Spleen (tissue), 11 donors: ENCODE results near the gene EPC2. TPM values are rescaled to one million over a fixed set of nuclear protein-coding genes. Genes with fewer than 3 reads are reported as not detected.

Experiments used
- DNase-seq: peaks from one replicate; pipeline ENCODE4 v3.0.0-alpha.2; 2020
- H3K27ac ChIP-seq, 8 donors: fragments of 200-600 bp; sonication (generic) in 7 of 8; 1 replicate in 4 of 8; 2 replicates in 4 of 8; pipeline versions ENCODE4 v1.5.0 to v1.8.0; 2016 to 2021; ENCODE audit warnings: inconsistent platforms in 4 of 8, mild to moderate bottlenecking in 4 of 8, moderate library complexity in 1 of 8
- H3K27me3 ChIP-seq, 7 donors: fragments of 200-600 bp; sonication (generic) in 6 of 7; replicated peaks in 1 of 7; 1 replicate in 4 of 7; 2 replicates in 3 of 7; pipeline versions ENCODE4 v1.5.0 to v1.8.0; 2016 to 2021; ENCODE audit warnings: inconsistent platforms in 3 of 7, mild to moderate bottlenecking in 1 of 7
- H3K36me3 ChIP-seq, 6 donors: fragments of 200-600 bp; sonication (generic) in 5 of 6; 1 replicate in 4 of 6; 2 replicates in 2 of 6; pipeline versions ENCODE4 v1.5.0 to v1.8.0; 2016 to 2021; ENCODE audit warnings: inconsistent platforms in 2 of 6
- H3K4me1 ChIP-seq, 6 donors: fragments of 200-600 bp; sonication (generic) in 5 of 6; 1 replicate in 3 of 6; 2 replicates in 3 of 6; pipeline versions ENCODE4 v1.5.0 to v1.8.0; 2016 to 2021; ENCODE audit warnings: inconsistent platforms in 3 of 6
- H3K4me3 ChIP-seq, 8 donors: fragments of 200-600 bp; sonication (generic) in 7 of 8; 1 replicate in 4 of 8; 2 replicates in 4 of 8; pipeline versions ENCODE4 v1.5.0 to v1.8.0; 2016 to 2021; ENCODE audit warnings: inconsistent platforms in 4 of 8, mild to moderate bottlenecking in 4 of 8, moderate library complexity in 2 of 8
- H3K9me3 ChIP-seq, 8 donors: fragments of 200-600 bp; sonication (generic) in 7 of 8; 1 replicate in 4 of 8; 2 replicates in 4 of 8; pipeline versions ENCODE4 v1.5.0 to v1.8.0; 2016 to 2021; ENCODE audit warnings: inconsistent platforms in 4 of 8
- POLR2A ChIP-seq, 3 donors: fragments of 450-650 bp; IDR thresholded peaks; one replicate each; pipeline ENCODE4 v1.5.1; 2017; ENCODE audit warnings: antibody characterized with exemption in 3 of 3, mild to moderate bottlenecking in 1 of 3
- POLR2AphosphoS5 ChIP-seq, 3 donors: sonication (generic); formaldehyde crosslinking; IDR thresholded peaks; one replicate each; pipeline ENCODE4 v1.5.1; 2017; ENCODE audit warnings: antibody characterized with exemption in 3 of 3
- WGBS, 5 donors: extraction: QIAGEN DNeasy Blood & Tissue Kit in 3 of 5; methylation state at CpG; one replicate each; pipeline versions ENCODE4 v1.1.5 to v1.1.7; 2013 to 2018; 5-methylcytosine and 5-hydroxymethylcytosine counted together
- intact Hi-C: fragments of 100-400 bp; cut with DNase I; formaldehyde crosslinking; loops from one replicate; pipeline ENCODE4 v1.15.0; 2023; ENCODE audit warnings: low total_unique reads
- polyA plus RNA-seq, 3 donors: library from polyadenylated mRNA; stranded (reverse); fragments of 200-250 nt; gene quantifications; one replicate each; pipeline ENCODE4 v1.2.1, GENCODE V29; 2013
- total RNA-seq, 7 donors: library from RNA; depleted of rRNA in 3 of 7; stranded (reverse); fragments of >200 nt in 3 of 7; fragmentation: NEBNext Ultra II Directional in 4 of 7; extraction: Animal tissue kit (Norgen Biotek cat#: 25700) in 4 of 7; gene quantifications; one replicate each; pipeline versions ENCODE4 v1.1.0 to v1.2.1, GENCODE V29; 2016 to 2021
- TF ChIP-seq, protein P1 (sequence below), 11 experiments: fragments of 200-600 bp in 7 of 11; fragments of 450-650 bp in 4 of 11; sonication (generic) in 4 of 11; IDR thresholded peaks in 8 of 11; conservative IDR thresholded peaks in 3 of 11; 1 replicate in 7 of 11; 2 replicates in 4 of 11; pipeline versions ENCODE4 v1.4.0 to v1.8.0; 2016 to 2021; ENCODE audit warnings: antibody characterized with exemption in 11 of 11, inconsistent platforms in 4 of 11, mild to moderate bottlenecking in 1 of 11
- donor health status: healthy with polysubstance abuse.
- donor health status: DM: no; HTN: no; CAD: no; lungs with moderate emphysema.
- donor health status: DM: no; HTN: no; CAD: no.
- donor health status: Bipolar disorder and iron deficiency.
- donor health status: healthy.
- donor health status: DM: no; HTN: no; CAD: no.
- donor health status: DM: yes; HTN: yes; CAD: no.

The EPC2 gene
- total and polyA plus RNA-seq, 10 donors, result 7.4 to 49.0 (median 40.7) TPM

DNA sequence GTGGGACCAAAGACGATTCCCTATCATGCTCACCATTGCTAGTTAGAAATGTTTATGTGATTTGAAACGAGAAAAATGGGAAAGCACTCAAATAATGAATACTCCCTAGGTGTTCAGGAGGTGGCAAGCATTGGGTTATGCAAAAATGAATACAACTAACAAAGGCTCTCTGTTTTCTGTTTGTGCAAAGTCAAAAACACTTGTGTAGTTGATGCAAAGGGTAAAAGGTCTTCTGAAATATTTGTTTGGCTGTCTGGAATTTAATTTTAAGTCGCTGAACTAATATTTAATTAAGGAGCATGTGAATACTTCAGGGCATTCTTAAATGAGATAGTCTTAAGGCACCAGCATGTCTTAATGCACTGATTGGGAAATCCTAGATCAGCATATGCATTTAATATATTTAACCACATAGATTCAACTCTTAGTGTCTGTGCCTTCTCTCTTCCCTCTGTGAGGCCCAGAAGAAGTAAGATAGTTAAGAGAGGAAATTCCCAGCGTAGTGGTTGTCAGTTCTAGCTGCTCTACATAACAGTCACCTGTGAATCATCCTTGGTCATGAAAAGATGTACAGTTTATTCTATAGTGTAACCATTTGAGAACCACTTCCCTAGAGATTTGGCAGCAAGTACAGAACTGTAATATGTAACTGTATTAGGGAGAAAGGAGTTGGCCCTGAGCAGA is 111.9 kb downstream of the EPC2 start:
- no peak for DNase-seq
- Histone ChIP-seq H3K36me3 (peaks cover 0 to 65% (median 7%) of the 10 kb centered on the region in 6 donors), H3K9me3 (no peaks in the 10 kb centered on the region), H3K27me3 (no peaks in the 10 kb centered on the region), H3K4me3 (no peak overlapping the region), H3K4me1 (peaks cover 0 to 22% (median 0%) of the 10 kb centered on the region in 6 donors), H3K27ac (no peak overlapping the region)
- WGBS, 5 donors, result 76 to 92% (median 86%) methylated on average over 4 of the region's 4 CpGs
- TF ChIP-seq, protein P1, sequence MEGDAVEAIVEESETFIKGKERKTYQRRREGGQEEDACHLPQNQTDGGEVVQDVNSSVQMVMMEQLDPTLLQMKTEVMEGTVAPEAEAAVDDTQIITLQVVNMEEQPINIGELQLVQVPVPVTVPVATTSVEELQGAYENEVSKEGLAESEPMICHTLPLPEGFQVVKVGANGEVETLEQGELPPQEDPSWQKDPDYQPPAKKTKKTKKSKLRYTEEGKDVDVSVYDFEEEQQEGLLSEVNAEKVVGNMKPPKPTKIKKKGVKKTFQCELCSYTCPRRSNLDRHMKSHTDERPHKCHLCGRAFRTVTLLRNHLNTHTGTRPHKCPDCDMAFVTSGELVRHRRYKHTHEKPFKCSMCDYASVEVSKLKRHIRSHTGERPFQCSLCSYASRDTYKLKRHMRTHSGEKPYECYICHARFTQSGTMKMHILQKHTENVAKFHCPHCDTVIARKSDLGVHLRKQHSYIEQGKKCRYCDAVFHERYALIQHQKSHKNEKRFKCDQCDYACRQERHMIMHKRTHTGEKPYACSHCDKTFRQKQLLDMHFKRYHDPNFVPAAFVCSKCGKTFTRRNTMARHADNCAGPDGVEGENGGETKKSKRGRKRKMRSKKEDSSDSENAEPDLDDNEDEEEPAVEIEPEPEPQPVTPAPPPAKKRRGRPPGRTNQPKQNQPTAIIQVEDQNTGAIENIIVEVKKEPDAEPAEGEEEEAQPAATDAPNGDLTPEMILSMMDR (IDR thresholded peaks at IDR 0.05 in 8 of 11, conservative IDR thresholded peaks at IDR 0.05 in 3 of 11), result no peak
- TF ChIP-seq POLR2AphosphoS5 (IDR thresholded peaks at IDR 0.05), result no peak
- no peak for TF ChIP-seq POLR2A (IDR thresholded peaks at IDR 0.05)
- intact Hi-C loops, result no loop called here

DNA sequence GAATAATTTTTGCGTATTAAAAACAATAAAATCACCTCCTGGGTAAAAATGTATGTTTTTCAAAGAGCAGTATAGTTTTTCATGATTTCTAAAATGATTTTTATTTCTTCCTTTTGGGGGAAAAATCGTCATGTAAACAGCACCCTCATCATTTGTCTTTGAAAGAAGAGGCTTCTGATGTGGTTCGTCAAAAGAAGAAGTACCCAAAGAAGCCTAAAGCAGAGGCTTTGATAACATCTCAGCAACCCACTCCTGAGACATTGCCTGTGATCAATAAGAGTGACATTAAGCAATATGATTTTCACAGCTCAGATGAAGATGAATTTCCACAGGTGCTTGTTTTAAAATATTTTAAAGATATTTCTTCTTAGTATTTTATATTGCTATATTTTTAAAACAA is 120.3 kb downstream of the EPC2 start:
- H3K27me3 ChIP-seq, result no peaks in the 10 kb centered on the region
- WGBS, 5 donors, result 46 to 71% (median 60%) methylated on average over 3 of the region's 3 CpGs
- intact Hi-C loops, result no loop called here
- H3K27ac ChIP-seq, result no peak overlapping the region
- H3K36me3 ChIP-seq, result peaks cover 0 to 73% (median 15%) of the 10 kb centered on the region in 6 donors
- H3K4me1 ChIP-seq, result peaks cover 0 to 8% (median 0%) of the 10 kb centered on the region in 6 donors
- no peaks in the 10 kb centered on the region for H3K9me3 ChIP-seq
- DNase-seq, result no peak
- no peak for TF ChIP-seq POLR2AphosphoS5 (IDR thresholded peaks at IDR 0.05)
- TF ChIP-seq, protein P1 (IDR thresholded peaks at IDR 0.05 in 8 of 11, conservative IDR thresholded peaks at IDR 0.05 in 3 of 11), result no peak
- no peak for TF ChIP-seq POLR2A (IDR thresholded peaks at IDR 0.05)
- H3K4me3 ChIP-seq, result no peak overlapping the region

DNA sequence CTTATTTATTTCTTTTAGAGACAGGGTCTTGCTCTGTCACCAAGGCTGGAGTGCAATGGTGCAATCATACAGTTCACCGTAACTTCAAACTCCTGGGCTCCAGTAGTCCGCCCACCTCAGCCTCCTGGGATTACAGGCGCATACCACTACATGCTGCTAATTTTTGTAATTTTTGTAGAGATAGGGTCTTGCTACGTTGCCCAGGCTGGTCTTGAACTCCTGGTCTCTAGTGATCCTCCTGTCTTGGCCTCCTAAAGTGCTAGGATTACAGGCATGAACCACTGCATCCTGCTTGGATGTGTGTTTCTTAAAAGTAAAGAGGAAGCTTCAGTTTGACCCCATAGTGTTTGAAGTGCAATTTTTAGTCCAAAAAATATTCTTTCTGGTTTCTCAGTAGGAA is 125.5 kb downstream of the EPC2 start:
- Histone ChIP-seq H3K4me1 (no peaks in the 10 kb centered on the region), H3K4me3 (no peak overlapping the region), H3K27me3 (no peaks in the 10 kb centered on the region), H3K36me3 (peaks cover 0 to 93% (median 39%) of the 10 kb centered on the region in 6 donors), H3K27ac (no peak overlapping the region), H3K9me3 (no peaks in the 10 kb centered on the region)
- DNase-seq, result no peak
- WGBS, 5 donors, result 96 to 100% (median 98%) methylated on average over 4 of the region's 4 CpGs
- intact Hi-C loops, result no loop called here
- TF ChIP-seq, protein P1 (IDR thresholded peaks at IDR 0.05 in 8 of 11, conservative IDR thresholded peaks at IDR 0.05 in 3 of 11), result no peak
- TF ChIP-seq POLR2AphosphoS5 (IDR thresholded peaks at IDR 0.05) (no peak), POLR2A (IDR thresholded peaks at IDR 0.05) (no peak)

DNA sequence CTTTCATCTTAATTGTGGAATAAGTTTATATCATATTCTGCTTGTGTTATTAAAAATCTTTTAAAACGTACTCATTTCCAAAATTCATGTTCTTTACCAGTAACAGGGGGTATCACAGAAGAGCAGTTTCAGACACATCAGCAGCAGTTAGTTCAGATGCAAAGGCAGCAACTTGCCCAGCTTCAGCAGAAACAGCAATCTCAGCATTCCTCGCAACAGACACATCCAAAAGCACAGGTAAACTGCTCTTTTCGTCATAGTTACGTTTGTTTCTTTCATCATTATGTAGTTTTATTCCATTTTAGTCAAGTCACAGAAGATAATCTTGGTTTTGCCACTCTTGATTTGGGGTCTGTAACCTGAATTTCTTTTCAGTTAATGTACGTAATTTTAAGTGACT is 137.0 kb downstream of the EPC2 start:
- no peaks in the 10 kb centered on the region for H3K4me1 ChIP-seq
- no peak for DNase-seq
- H3K36me3 ChIP-seq, result peaks cover 2 to 77% (median 48%) of the 10 kb centered on the region in 6 donors
- no peaks in the 10 kb centered on the region for H3K9me3 ChIP-seq
- 86 to 95% (median 91%) methylated on average over 5 of the region's 5 CpGs for WGBS, 5 donors
- H3K27me3 ChIP-seq, result no peaks in the 10 kb centered on the region
- TF ChIP-seq POLR2AphosphoS5 (IDR thresholded peaks at IDR 0.05) (no peak), POLR2A (IDR thresholded peaks at IDR 0.05) (no peak)
- TF ChIP-seq, protein P1 (IDR thresholded peaks at IDR 0.05 in 8 of 11, conservative IDR thresholded peaks at IDR 0.05 in 3 of 11), result no peak
- intact Hi-C loops, result no loop called here
- H3K27ac ChIP-seq, result no peak overlapping the region
- H3K4me3 ChIP-seq, result no peak overlapping the region
